ENCODE measurements around the gene METRN.

METRN gene

GRCh38 chr16:759110-759910 is 44.4 kb downstream of the METRN start:
- no peak for DNase-seq (ENCODE audit: low read depth in 3 of 3)

DNA sequence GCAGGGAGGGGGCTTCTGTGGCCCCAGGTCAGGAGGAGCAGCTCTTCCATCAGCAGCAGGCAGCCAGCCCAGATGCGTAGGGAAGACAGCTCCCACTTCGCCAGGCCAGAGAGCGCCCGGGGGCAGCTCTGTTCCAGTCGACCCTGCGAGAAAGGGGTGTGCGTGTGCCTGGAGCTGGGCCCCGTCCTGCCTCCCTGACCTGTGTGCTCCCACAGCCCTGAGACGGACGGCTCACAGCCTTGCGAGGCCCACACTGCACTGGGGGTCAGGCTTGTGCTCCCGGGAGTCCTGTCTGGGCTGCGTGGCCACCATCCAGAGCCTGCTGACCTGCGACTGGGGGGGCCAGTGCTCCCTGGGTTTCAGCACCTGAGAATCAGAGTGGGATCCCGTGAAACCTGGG is 45.1 kb downstream of the METRN start:
- DNase-seq (ENCODE audit: low read depth in 3 of 3): no peak

- DNase-seq (ENCODE audit: low read depth in 3 of 3): no peak
Measured at GRCh38 chr16:760545-761343, 45.8 kb downstream of the METRN start, which contains the start of gene MSLN. Gene MSLN (plus strand): TSS chr16:760734. CDS start chr16:762681, 1,947 bp downstream.

DNA sequence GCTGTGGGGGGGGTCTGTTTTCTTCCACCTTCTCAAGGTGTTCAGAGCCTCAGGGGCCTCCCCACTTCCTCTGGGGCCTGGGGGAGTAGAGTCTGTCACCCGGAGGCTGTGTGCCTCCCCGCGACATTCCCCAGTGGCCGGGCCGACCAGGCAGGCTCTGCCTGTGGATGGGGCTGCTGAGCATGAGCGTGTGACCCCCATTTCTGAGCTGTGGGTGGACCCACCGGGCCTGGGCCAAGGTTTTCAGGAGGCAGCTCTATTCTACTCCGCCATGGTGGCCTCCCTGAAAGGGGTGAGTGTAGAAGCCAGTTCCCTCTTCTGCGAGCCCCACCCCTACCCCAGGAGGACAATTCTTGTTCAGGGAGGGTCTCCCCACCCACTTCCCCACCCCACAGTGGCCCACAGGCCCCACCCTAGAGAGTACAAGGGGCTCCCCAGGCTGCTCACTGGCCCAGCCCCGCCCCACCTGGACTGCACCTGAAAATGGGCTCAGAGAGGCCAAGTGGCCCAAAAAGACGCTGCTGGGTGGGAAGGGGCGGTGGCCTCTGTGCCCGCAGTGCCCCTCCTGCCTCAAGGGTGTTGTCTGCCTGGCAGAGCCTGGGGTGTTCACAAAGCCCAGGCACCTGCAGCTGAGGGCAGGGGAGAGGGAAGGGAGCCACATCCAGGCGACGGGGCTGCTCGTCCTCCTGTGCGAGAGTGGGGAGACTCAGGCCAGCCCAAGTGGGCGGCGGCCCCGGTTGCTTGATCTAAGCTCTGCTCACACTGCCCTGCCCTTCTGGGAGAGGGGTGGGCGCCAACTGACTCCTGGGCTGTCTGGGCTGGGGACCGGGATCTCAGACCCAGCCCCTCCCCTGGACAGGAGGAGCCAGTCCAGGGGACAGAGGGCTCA is 47.0 kb downstream of the METRN start:
- no peak for DNase-seq (ENCODE audit: low read depth in 3 of 3)

DNA sequence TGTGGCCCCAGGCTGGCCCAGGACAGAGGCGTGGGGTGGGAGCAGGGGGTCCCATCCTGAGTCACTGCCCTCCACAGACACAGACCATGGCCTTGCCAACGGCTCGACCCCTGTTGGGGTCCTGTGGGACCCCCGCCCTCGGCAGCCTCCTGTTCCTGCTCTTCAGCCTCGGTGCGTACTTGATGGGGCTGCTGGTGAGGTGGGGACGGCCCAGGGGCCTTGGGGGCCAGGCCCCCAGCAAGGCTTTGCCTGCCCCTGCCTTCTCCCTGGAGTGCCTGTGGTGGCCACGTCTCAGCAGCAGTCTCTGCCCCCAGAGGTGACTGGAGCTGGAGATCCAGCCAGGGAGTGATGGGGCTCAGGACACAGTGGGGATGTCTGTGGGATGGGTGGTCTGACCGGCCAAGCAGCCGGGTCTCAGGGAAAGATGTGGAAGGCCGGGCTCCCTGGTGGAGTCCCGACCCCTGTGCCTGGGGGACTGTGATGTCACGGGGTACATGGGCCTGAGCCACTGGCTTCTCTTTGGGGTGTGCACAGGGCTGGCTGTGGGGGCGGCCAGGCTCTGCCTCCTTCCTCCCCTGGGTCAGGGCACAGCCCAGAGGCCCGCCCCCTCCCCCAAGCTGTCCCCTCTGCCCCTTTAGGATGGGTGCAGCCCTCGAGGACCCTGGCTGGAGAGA is 47.8 kb downstream of the METRN start:
- no peak for DNase-seq (ENCODE audit: low read depth in 3 of 3)

GRCh38 chr16:763369-764183 is 48.7 kb downstream of the METRN start:
- no peak for DNase-seq (ENCODE audit: low read depth in 3 of 3)

DNA sequence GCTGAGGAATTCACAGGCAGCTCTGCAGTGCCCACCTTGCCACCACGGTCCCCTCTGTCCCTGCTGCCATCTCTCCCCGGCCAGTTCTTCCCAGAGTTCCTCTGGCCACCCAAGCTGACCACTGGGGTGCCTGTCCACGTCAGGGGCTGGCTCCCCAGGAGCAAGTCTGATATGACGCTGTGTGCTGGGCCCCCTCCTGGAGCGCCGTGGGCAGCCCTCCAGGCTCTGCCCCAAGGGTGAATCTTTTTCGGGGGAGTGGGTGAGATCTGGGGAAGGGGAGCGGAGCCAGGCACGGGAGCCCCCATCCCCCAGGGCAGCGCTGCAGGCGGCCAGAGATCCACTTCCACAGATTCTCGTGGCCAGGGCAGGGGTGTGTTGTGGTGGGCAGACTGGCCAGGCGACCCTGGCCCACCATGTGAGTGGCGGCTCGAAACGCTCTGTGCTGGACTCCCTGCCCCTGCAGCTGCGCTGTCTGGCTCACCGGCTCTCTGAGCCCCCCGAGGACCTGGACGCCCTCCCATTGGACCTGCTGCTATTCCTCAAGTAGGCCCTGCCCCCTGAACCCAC is 49.3 kb downstream of the METRN start:
- DNase-seq (ENCODE audit: low read depth in 3 of 3): no peak

DNA sequence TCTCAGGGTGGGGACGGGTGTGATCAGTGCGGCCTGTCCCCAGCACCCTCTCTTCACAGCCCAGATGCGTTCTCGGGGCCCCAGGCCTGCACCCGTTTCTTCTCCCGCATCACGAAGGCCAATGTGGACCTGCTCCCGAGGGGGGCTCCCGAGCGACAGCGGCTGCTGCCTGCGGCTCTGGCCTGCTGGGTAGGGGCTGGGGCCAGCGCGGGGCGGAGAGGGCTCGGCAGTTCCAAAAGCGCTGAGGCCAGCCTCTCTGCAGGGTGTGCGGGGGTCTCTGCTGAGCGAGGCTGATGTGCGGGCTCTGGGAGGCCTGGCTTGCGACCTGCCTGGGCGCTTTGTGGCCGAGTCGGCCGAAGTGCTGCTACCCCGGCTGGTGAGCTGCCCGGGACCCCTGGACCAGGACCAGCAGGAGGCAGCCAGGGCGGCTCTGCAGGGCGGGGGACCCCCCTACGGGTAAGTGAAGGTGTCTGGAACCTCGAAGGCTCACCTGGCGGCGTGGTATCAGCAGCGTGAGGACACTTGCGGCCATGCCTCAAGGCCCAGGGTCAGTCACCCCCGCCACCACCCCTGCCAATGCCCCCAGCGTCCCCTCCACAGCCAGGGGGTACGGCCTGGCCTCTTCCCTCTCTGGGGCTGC is 50.0 kb downstream of the METRN start:
- DNase-seq (ENCODE audit: low read depth in 3 of 3): no peak

DNA sequence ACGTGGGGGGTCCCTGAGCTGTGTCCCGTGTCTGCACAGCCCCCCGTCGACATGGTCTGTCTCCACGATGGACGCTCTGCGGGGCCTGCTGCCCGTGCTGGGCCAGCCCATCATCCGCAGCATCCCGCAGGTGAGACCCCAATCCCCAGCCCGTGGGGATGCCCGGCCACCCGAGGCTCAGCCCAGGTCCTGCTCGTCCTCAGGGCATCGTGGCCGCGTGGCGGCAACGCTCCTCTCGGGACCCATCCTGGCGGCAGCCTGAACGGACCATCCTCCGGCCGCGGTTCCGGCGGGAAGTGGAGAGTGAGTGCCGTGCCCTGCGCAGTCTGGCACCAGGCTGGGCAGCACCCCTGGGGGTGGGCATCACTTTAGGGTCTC is 50.6 kb downstream of the METRN start:
- no peak for DNase-seq (ENCODE audit: low read depth in 3 of 3)

DNA sequence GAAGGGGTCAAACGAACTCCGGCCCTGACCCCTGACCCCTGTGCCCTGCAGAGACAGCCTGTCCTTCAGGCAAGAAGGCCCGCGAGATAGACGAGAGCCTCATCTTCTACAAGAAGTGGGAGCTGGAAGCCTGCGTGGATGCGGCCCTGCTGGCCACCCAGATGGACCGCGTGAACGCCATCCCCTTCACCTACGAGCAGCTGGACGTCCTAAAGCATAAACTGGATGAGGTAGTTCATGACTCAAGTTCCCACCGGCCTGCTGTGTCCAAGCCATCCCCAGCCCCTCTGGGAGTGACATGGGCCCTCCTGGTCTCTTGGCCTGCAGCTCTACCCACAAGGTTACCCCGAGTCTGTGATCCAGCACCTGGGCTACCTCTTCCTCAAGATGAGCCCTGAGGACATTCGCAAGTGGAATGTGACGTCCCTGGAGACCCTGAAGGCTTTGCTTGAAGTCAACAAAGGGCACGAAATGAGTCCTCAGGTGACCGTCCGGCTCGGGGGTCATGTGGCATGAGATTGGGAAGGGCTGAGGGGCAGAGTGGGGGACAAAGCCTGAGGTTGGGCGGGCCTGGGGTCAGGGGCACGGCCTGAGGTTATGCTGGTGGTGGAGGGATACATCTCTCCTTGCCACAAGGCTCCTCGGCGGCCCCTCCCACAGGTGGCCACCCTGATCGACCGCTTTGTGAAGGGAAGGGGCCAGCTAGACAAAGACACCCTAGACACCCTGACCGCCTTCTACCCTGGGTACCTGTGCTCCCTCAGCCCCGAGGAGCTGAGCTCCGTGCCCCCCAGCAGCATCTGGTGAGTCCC is 51.3 kb downstream of the METRN start:
- DNase-seq (ENCODE audit: low read depth in 3 of 3): no peak

- DNase-seq (ENCODE audit: low read depth in 3 of 3): no peak
Measured at GRCh38 chr16:766820-767640, 52.1 kb downstream of the METRN start.

GRCh38 chr16:767743-768235 is 52.9 kb downstream of the METRN start:
- DNase-seq (ENCODE audit: low read depth in 3 of 3): no peak

DNA sequence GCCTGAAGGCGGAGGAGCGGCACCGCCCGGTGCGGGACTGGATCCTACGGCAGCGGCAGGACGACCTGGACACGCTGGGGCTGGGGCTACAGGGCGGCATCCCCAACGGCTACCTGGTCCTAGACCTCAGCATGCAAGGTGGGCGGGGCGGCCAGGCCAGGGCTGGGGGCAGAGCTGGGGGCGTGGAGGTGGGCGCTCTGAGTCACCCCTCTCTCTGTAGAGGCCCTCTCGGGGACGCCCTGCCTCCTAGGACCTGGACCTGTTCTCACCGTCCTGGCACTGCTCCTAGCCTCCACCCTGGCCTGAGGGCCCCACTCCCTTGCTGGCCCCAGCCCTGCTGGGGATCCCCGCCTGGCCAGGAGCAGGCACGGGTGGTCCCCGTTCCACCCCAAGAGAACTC is 53.5 kb downstream of the METRN start:
- no peak for DNase-seq (ENCODE audit: low read depth in 3 of 3)
